ENCODE data around the gene LAMP1.

- no peak for TF ChIP-seq CTCF (IDR thresholded peaks at IDR 0.05; ENCODE audit: low read depth, low read length, poor library complexity, severe bottlenecking)
- TF ChIP-seq EZH2phosphoT487 (IDR thresholded peaks at IDR 0.05; ENCODE audit: borderline replicate concordance, low read length) = no peak
These were observed 23.3 kb downstream of the LAMP1 start for GRCh38 chr13:113320226-113320875.

All from DOHH2 (cell line).